WTC11 (cell line): ENCODE results near the gene GRAMD1A.

ENCODE experiments used
- FOXK1 ChIP-seq: sonication (generic); formaldehyde crosslinking; IDR thresholded peaks from 2 replicates; pipeline ENCODE4 v1.8.0; 2022; ENCODE audit warnings: mild to moderate bottlenecking, moderate library complexity, missing genetic modification reagents
- SOX15 ChIP-seq: fragments of 250-450 bp; sonication (Bioruptor Pico); IDR thresholded peaks from 2 replicates; pipeline ENCODE4 v1.9.0; 2021; ENCODE audit warnings: mild to moderate bottlenecking
- TCF7 ChIP-seq: sonication (generic); formaldehyde crosslinking; IDR thresholded peaks from 2 replicates; pipeline ENCODE4 v1.8.0; 2022; ENCODE audit warnings: mild to moderate bottlenecking, low read depth, missing genetic modification reagents, moderate library complexity
- ZBTB21 ChIP-seq: sonication (generic); formaldehyde crosslinking; IDR thresholded peaks from 2 replicates; pipeline ENCODE4 v1.8.1; 2023; ENCODE audit warnings: mild to moderate bottlenecking, missing genetic modification reagents, borderline replicate concordance
- ZNF232 ChIP-seq: sonication (generic); formaldehyde crosslinking; IDR thresholded peaks from 2 replicates; pipeline ENCODE4 v1.8.0; 2022; ENCODE audit warnings: mild to moderate bottlenecking, missing genetic modification reagents
- ZNF423 ChIP-seq: fragments of 250-450 bp; sonication (Bioruptor Pico); IDR thresholded peaks from 2 replicates; pipeline ENCODE4 v2.1.2; 2022; ENCODE audit warnings: mild to moderate bottlenecking, moderate library complexity
- TF ChIP-seq, protein P1 (sequence below): fragments of 200-600 bp; IDR thresholded peaks from 2 replicates; pipeline ENCODE4 v1.8.0; 2022; ENCODE audit warnings: antibody characterized with exemption
- TF ChIP-seq, protein P2 (sequence below): fragments of 250-450 bp; sonication (Bioruptor Pico); IDR thresholded peaks from 2 replicates; pipeline ENCODE4 v2.1.2; 2022; ENCODE audit warnings: mild to moderate bottlenecking, moderate library complexity
- TF ChIP-seq, protein P3 (sequence below): sonication (generic); formaldehyde crosslinking; conservative IDR thresholded peaks from 2 replicates; pipeline ENCODE4 v1.8.1; 2023; ENCODE audit warnings: mild to moderate bottlenecking, low read depth, missing genetic modification reagents, moderate library complexity
- TF ChIP-seq, protein P4 (sequence below): sonication (generic); formaldehyde crosslinking; IDR thresholded peaks from 2 replicates; pipeline ENCODE4 v1.8.0; 2022; ENCODE audit warnings: missing genetic modification reagents
- TF ChIP-seq, protein P5 (sequence below): fragments of 250-450 bp; sonication (Bioruptor Pico); IDR thresholded peaks from 2 replicates; pipeline ENCODE4 v1.9.0; 2021; ENCODE audit warnings: mild to moderate bottlenecking
- TF ChIP-seq, protein P6 (sequence below): sonication (generic); formaldehyde crosslinking; IDR thresholded peaks from 2 replicates; pipeline ENCODE4 v1.8.1; 2023; ENCODE audit warnings: mild to moderate bottlenecking, moderate library complexity, missing genetic modification reagents

DNA sequence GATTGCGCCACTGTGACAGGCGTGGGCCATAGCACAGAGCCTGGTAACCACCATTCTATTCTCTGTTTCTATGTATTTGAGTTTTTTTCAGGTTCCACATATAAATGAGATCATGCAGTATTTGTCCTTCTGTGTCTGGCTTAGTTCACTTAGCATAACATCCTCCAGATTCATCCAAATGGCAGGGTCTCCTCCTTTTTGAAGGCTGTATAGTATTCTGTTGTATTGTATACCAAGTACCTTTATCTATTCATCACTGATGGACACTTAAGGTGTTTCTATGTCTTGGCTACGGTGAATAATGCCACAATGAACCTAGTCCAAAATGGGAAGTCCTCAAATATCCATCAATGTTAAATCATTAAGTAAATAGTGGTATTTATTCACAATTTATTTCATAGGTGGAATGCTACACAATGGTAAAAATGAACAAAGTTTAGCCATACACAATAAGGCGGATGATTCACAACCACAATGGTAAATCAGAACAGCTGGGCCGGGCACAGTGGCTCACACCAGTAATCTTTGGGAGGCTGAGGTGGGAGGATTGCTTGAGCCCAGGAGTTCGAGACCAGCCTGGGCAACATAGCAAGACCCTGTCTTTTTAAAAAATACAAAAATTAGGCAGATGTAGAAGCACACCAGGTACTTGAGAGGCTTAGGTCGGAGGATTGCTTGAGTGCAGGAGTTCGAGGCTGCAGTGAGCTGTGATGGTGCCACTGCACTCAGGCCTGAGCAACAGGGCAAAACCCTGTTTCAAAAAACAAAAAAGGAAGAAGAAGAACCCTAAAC is 8.4 kb upstream of the GRAMD1A start:
- TF ChIP-seq, protein P1, sequence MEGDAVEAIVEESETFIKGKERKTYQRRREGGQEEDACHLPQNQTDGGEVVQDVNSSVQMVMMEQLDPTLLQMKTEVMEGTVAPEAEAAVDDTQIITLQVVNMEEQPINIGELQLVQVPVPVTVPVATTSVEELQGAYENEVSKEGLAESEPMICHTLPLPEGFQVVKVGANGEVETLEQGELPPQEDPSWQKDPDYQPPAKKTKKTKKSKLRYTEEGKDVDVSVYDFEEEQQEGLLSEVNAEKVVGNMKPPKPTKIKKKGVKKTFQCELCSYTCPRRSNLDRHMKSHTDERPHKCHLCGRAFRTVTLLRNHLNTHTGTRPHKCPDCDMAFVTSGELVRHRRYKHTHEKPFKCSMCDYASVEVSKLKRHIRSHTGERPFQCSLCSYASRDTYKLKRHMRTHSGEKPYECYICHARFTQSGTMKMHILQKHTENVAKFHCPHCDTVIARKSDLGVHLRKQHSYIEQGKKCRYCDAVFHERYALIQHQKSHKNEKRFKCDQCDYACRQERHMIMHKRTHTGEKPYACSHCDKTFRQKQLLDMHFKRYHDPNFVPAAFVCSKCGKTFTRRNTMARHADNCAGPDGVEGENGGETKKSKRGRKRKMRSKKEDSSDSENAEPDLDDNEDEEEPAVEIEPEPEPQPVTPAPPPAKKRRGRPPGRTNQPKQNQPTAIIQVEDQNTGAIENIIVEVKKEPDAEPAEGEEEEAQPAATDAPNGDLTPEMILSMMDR: no peak
- TF ChIP-seq TCF7 (no peak), SOX15 (CRISPR knock-in tag) (no peak), ZBTB21 (CRISPR knock-in tag) (no peak), FOXK1 (CRISPR knock-in tag) (no peak), ZNF232 (CRISPR knock-in tag) (no peak), ZNF423 (CRISPR knock-in tag) (no peak)
- TF ChIP-seq, protein P2, sequence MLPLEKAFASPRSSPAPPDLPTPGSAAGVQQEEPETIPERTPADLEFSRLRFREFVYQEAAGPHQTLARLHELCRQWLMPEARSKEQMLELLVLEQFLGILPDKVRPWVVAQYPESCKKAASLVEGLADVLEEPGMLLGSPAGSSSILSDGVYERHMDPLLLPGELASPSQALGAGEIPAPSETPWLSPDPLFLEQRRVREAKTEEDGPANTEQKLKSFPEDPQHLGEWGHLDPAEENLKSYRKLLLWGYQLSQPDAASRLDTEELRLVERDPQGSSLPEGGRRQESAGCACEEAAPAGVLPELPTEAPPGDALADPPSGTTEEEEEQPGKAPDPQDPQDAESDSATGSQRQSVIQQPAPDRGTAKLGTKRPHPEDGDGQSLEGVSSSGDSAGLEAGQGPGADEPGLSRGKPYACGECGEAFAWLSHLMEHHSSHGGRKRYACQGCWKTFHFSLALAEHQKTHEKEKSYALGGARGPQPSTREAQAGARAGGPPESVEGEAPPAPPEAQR (CRISPR knock-in tag): no peak
- TF ChIP-seq, protein P3, sequence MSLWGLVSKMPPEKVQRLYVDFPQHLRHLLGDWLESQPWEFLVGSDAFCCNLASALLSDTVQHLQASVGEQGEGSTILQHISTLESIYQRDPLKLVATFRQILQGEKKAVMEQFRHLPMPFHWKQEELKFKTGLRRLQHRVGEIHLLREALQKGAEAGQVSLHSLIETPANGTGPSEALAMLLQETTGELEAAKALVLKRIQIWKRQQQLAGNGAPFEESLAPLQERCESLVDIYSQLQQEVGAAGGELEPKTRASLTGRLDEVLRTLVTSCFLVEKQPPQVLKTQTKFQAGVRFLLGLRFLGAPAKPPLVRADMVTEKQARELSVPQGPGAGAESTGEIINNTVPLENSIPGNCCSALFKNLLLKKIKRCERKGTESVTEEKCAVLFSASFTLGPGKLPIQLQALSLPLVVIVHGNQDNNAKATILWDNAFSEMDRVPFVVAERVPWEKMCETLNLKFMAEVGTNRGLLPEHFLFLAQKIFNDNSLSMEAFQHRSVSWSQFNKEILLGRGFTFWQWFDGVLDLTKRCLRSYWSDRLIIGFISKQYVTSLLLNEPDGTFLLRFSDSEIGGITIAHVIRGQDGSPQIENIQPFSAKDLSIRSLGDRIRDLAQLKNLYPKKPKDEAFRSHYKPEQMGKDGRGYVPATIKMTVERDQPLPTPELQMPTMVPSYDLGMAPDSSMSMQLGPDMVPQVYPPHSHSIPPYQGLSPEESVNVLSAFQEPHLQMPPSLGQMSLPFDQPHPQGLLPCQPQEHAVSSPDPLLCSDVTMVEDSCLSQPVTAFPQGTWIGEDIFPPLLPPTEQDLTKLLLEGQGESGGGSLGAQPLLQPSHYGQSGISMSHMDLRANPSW (CRISPR knock-in tag): no peak
- TF ChIP-seq, protein P4, sequence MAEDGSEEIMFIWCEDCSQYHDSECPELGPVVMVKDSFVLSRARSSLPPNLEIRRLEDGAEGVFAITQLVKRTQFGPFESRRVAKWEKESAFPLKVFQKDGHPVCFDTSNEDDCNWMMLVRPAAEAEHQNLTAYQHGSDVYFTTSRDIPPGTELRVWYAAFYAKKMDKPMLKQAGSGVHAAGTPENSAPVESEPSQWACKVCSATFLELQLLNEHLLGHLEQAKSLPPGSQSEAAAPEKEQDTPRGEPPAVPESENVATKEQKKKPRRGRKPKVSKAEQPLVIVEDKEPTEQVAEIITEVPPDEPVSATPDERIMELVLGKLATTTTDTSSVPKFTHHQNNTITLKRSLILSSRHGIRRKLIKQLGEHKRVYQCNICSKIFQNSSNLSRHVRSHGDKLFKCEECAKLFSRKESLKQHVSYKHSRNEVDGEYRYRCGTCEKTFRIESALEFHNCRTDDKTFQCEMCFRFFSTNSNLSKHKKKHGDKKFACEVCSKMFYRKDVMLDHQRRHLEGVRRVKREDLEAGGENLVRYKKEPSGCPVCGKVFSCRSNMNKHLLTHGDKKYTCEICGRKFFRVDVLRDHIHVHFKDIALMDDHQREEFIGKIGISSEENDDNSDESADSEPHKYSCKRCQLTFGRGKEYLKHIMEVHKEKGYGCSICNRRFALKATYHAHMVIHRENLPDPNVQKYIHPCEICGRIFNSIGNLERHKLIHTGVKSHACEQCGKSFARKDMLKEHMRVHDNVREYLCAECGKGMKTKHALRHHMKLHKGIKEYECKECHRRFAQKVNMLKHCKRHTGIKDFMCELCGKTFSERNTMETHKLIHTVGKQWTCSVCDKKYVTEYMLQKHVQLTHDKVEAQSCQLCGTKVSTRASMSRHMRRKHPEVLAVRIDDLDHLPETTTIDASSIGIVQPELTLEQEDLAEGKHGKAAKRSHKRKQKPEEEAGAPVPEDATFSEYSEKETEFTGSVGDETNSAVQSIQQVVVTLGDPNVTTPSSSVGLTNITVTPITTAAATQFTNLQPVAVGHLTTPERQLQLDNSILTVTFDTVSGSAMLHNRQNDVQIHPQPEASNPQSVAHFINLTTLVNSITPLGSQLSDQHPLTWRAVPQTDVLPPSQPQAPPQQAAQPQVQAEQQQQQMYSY (CRISPR knock-in tag): no peak
- TF ChIP-seq, protein P5, sequence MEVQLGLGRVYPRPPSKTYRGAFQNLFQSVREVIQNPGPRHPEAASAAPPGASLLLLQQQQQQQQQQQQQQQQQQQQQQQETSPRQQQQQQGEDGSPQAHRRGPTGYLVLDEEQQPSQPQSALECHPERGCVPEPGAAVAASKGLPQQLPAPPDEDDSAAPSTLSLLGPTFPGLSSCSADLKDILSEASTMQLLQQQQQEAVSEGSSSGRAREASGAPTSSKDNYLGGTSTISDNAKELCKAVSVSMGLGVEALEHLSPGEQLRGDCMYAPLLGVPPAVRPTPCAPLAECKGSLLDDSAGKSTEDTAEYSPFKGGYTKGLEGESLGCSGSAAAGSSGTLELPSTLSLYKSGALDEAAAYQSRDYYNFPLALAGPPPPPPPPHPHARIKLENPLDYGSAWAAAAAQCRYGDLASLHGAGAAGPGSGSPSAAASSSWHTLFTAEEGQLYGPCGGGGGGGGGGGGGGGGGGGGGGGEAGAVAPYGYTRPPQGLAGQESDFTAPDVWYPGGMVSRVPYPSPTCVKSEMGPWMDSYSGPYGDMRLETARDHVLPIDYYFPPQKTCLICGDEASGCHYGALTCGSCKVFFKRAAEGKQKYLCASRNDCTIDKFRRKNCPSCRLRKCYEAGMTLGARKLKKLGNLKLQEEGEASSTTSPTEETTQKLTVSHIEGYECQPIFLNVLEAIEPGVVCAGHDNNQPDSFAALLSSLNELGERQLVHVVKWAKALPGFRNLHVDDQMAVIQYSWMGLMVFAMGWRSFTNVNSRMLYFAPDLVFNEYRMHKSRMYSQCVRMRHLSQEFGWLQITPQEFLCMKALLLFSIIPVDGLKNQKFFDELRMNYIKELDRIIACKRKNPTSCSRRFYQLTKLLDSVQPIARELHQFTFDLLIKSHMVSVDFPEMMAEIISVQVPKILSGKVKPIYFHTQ: no peak
- TF ChIP-seq, protein P6, sequence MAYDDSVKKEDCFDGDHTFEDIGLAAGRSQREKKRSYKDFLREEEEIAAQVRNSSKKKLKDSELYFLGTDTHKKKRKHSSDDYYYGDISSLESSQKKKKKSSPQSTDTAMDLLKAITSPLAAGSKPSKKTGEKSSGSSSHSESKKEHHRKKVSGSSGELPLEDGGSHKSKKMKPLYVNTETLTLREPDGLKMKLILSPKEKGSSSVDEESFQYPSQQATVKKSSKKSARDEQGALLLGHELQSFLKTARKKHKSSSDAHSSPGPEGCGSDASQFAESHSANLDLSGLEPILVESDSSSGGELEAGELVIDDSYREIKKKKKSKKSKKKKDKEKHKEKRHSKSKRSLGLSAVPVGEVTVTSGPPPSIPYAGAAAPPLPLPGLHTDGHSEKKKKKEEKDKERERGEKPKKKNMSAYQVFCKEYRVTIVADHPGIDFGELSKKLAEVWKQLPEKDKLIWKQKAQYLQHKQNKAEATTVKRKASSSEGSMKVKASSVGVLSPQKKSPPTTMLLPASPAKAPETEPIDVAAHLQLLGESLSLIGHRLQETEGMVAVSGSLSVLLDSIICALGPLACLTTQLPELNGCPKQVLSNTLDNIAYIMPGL (CRISPR knock-in tag): no peak
